ENCODE data around the gene TOX2. TPM values are rescaled to one million over a fixed set of nuclear protein-coding genes. Genes with fewer than 3 reads are reported as not detected.

TOX2 gene
- total RNA-seq, 1 experiment from 2014 or later = 117 TPM

- BruUV-seq (replicated peaks) = no TSS peak
- DNase-seq (ENCODE audit: low spot score) = no peak
- Histone ChIP-seq H3K36me3 (ENCODE audit: insufficient read depth, low read length, poor library complexity, severe bottlenecking) (no peaks in the 10 kb centered on the region), H3K27me3 (replicated peaks; ENCODE audit: insufficient read depth, low read depth, low read length, poor library complexity) (no peaks in the 10 kb centered on the region), H3K9me3 (ENCODE audit: low read depth, low read length, poor library complexity, severe bottlenecking) (no peaks in the 10 kb centered on the region), H3K27ac (ENCODE audit: low read depth, low read length, poor library complexity, severe bottlenecking) (no peak overlapping the region), H3K4me1 (ENCODE audit: insufficient read depth, low read length, poor library complexity, severe bottlenecking) (peaks cover 32% of the 10 kb centered on the region), H3K4me3 (ENCODE audit: low read depth, low read length, poor library complexity, severe bottlenecking) (no peak overlapping the region)
- TF ChIP-seq EZH2 (IDR thresholded peaks at IDR 0.05; ENCODE audit: borderline replicate concordance, low read depth, low read length, poor library complexity, severe bottlenecking) (no peak), CTCF (conservative IDR thresholded peaks at IDR 0.05; ENCODE audit: low read depth, low read length) (no peak)
- ChIA-PET POLR2A (ENCODE audit: low non-redundant PET) (no interaction called here), CTCF (no interaction called here)
- intact Hi-C loops (cut with micrococcal nuclease; ENCODE audit: unreplicated experiment) = no loop called here
Measured at GRCh38 chr20:43985121-43985520, 70.5 kb downstream of the TOX2 start.

GRCh38 chr20:43985608-43986316 is 71.1 kb downstream of the TOX2 start:
- intact Hi-C loops (cut with micrococcal nuclease; ENCODE audit: unreplicated experiment) = no loop called here
- no peaks in the 10 kb centered on the region for H3K27me3 ChIP-seq (replicated peaks; ENCODE audit: insufficient read depth, low read depth, low read length, poor library complexity)
- peaks cover 30% of the 10 kb centered on the region for H3K4me1 ChIP-seq (ENCODE audit: insufficient read depth, low read length, poor library complexity, severe bottlenecking)
- H3K36me3 ChIP-seq (ENCODE audit: insufficient read depth, low read length, poor library complexity, severe bottlenecking) = no peaks in the 10 kb centered on the region
- DNase-seq (ENCODE audit: low spot score) = no peak
- H3K9me3 ChIP-seq (ENCODE audit: low read depth, low read length, poor library complexity, severe bottlenecking) = no peaks in the 10 kb centered on the region
- POLR2A ChIA-PET (ENCODE audit: low non-redundant PET) = no interaction called here
- no peak overlapping the region for H3K4me3 ChIP-seq (ENCODE audit: low read depth, low read length, poor library complexity, severe bottlenecking)
- CTCF ChIA-PET = no interaction called here
- TF ChIP-seq EZH2 (IDR thresholded peaks at IDR 0.05; ENCODE audit: borderline replicate concordance, low read depth, low read length, poor library complexity, severe bottlenecking) (no peak), CTCF (conservative IDR thresholded peaks at IDR 0.05; ENCODE audit: low read depth, low read length) (no peak)
- no peak overlapping the region for H3K27ac ChIP-seq (ENCODE audit: low read depth, low read length, poor library complexity, severe bottlenecking)
- BruUV-seq (replicated peaks) = no TSS peak

- TF ChIP-seq CTCF (conservative IDR thresholded peaks at IDR 0.05; ENCODE audit: low read depth, low read length) = no peak
- no peak for TF ChIP-seq EZH2 (IDR thresholded peaks at IDR 0.05; ENCODE audit: borderline replicate concordance, low read depth, low read length, poor library complexity, severe bottlenecking)
- H3K27ac ChIP-seq (ENCODE audit: low read depth, low read length, poor library complexity, severe bottlenecking) = no peak overlapping the region
- no peaks in the 10 kb centered on the region for H3K27me3 ChIP-seq (replicated peaks; ENCODE audit: insufficient read depth, low read depth, low read length, poor library complexity)
- BruUV-seq (replicated peaks) = no TSS peak
- no peak for DNase-seq (ENCODE audit: low spot score)
- ChIA-PET POLR2A (ENCODE audit: low non-redundant PET) (interaction anchor here (0.6 kb wide), 1 partner anchor 243 kb away, joined by 4 read pairs; no protein-coding TSS in a partner anchor), CTCF (interaction anchor here (0.7 kb wide), 1 partner anchor 70 kb away, joined by 11 read pairs; no protein-coding TSS in a partner anchor)
- H3K9me3 ChIP-seq (ENCODE audit: low read depth, low read length, poor library complexity, severe bottlenecking) = no peaks in the 10 kb centered on the region
- intact Hi-C loops (cut with micrococcal nuclease; ENCODE audit: unreplicated experiment) = no loop called here
- no peaks in the 10 kb centered on the region for H3K36me3 ChIP-seq (ENCODE audit: insufficient read depth, low read length, poor library complexity, severe bottlenecking)
- peaks cover 30% of the 10 kb centered on the region for H3K4me1 ChIP-seq (ENCODE audit: insufficient read depth, low read length, poor library complexity, severe bottlenecking)
- no peak overlapping the region for H3K4me3 ChIP-seq (ENCODE audit: low read depth, low read length, poor library complexity, severe bottlenecking)
Measured at GRCh38 chr20:43987018-43987417, 72.4 kb downstream of the TOX2 start.

All from A673 (cell line).